ENCODE results near the gene HAPSTR1.
A peak's percentile ranks its signal among the peaks of the same experiment; 100 is the strongest.

Gene HAPSTR1

GRCh38 chr16:9136596-9136995, 45.2 kb downstream of the HAPSTR1 start:
- no peak for DNase-seq (ENCODE audit: extremely low spot score)
- TF ChIP-seq CTCF (IDR thresholded peaks at IDR 0.05; ENCODE audit: control extremely low read depth, extremely low read depth, low read depth, missing control alignments), result no peak
- ChIA-PET CTCF (interaction anchor here (1.0 to 2.6 kb wide), 8 partner anchors 9 to 568 kb away, joined by 3 to 12 read pairs (median 5); no protein-coding TSS in a partner anchor), POLR2A (interaction anchor here (1.7 kb wide), 1 partner anchor 45 kb away, joined by 5 read pairs; the partner anchor contains the start of gene HAPSTR1)

- DNase-seq (ENCODE audit: extremely low spot score), result no peak
- POLR2A ChIA-PET, result no interaction called here
- no peak for TF ChIP-seq CTCF (IDR thresholded peaks at IDR 0.05; ENCODE audit: control extremely low read depth, extremely low read depth, low read depth, missing control alignments)
- CTCF ChIA-PET, result interaction anchor here (0.9 to 3.9 kb wide), 30 partner anchors 8 to 1051 kb away, joined by 3 to 51 read pairs (median 4); partner anchors contain the start of gene GRIN2A
Measured at GRCh38 chr16:9138021-9138680, 46.7 kb downstream of the HAPSTR1 start.

GRCh38 chr16:9138731-9139501, 47.5 kb downstream of the HAPSTR1 start:
- POLR2A ChIA-PET, result interaction anchor here (1.3 kb wide), 1 partner anchor 46 kb away, joined by 3 read pairs; no protein-coding TSS in a partner anchor
- TF ChIP-seq CTCF (IDR thresholded peaks at IDR 0.05; ENCODE audit: control extremely low read depth, extremely low read depth, low read depth, missing control alignments), result peak; percentile 97
- CTCF ChIA-PET, result interaction anchor here (0.7 to 3.9 kb wide), 45 partner anchors 8 to 1128 kb away, joined by 3 to 51 read pairs (median 4); partner anchors contain the start of genes ABAT and GRIN2A
- peak; percentile 72 for DNase-seq (ENCODE audit: extremely low spot score)

- POLR2A ChIA-PET, result interaction anchor here (1.3 kb wide), 1 partner anchor 47 kb away, joined by 3 read pairs; no protein-coding TSS in a partner anchor
- no peak for TF ChIP-seq CTCF (IDR thresholded peaks at IDR 0.05; ENCODE audit: control extremely low read depth, extremely low read depth, low read depth, missing control alignments)
- peak; percentile 51 for DNase-seq (ENCODE audit: extremely low spot score)
- CTCF ChIA-PET, result interaction anchor here (0.9 to 3.9 kb wide), 11 partner anchors 10 to 1041 kb away, joined by 3 to 51 read pairs (median 7); partner anchors contain the start of gene GRIN2A
Measured at GRCh38 chr16:9139965-9140364, 48.5 kb downstream of the HAPSTR1 start.
